Measurements from ENCODE around the gene WDR4. TPM values are rescaled to one million over a fixed set of nuclear protein-coding genes. Genes with fewer than 3 reads are reported as not detected.

Gene WDR4
- total RNA-seq, 1 donor: 12.8 TPM

- Histone ChIP-seq H3K27me3 (ENCODE audit: insufficient read depth, low read length) (no peaks in the 10 kb centered on the region), H3K4me1 (ENCODE audit: insufficient read depth, low read length) (no peaks in the 10 kb centered on the region), H3K9me3 (ENCODE audit: low read depth, low read length) (no peaks in the 10 kb centered on the region), H3K4me3 (ENCODE audit: low read length) (no peak overlapping the region)
Observed at GRCh38 chr21:42861848-42862400, 17.4 kb downstream of the WDR4 start.

- H3K4me1 ChIP-seq (ENCODE audit: insufficient read depth, low read length): no peaks in the 10 kb centered on the region
- H3K9me3 ChIP-seq (ENCODE audit: low read depth, low read length): no peaks in the 10 kb centered on the region
- no peaks in the 10 kb centered on the region for H3K27me3 ChIP-seq (ENCODE audit: insufficient read depth, low read length)
- H3K4me3 ChIP-seq (ENCODE audit: low read length): no peak overlapping the region
Observed at GRCh38 chr21:42861311-42861847, 18.0 kb downstream of the WDR4 start.

- Histone ChIP-seq H3K4me3 (ENCODE audit: low read length) (no peak overlapping the region), H3K27me3 (ENCODE audit: insufficient read depth, low read length) (no peaks in the 10 kb centered on the region), H3K4me1 (ENCODE audit: insufficient read depth, low read length) (no peaks in the 10 kb centered on the region), H3K9me3 (ENCODE audit: low read depth, low read length) (no peaks in the 10 kb centered on the region)
Observed at GRCh38 chr21:42860345-42860744, 19.0 kb downstream of the WDR4 start.

GRCh38 chr21:42859891-42860230 is 19.5 kb downstream of the WDR4 start:
- Histone ChIP-seq H3K27me3 (ENCODE audit: insufficient read depth, low read length) (no peaks in the 10 kb centered on the region), H3K9me3 (ENCODE audit: low read depth, low read length) (no peaks in the 10 kb centered on the region), H3K4me3 (ENCODE audit: low read length) (no peak overlapping the region), H3K4me1 (ENCODE audit: insufficient read depth, low read length) (no peaks in the 10 kb centered on the region)

GRCh38 chr21:42858957-42859890 is 20.1 kb downstream of the WDR4 start:
- Histone ChIP-seq H3K4me1 (ENCODE audit: insufficient read depth, low read length) (no peaks in the 10 kb centered on the region), H3K4me3 (ENCODE audit: low read length) (no peak overlapping the region), H3K9me3 (ENCODE audit: low read depth, low read length) (no peaks in the 10 kb centered on the region), H3K27me3 (ENCODE audit: insufficient read depth, low read length) (no peaks in the 10 kb centered on the region)

- no peaks in the 10 kb centered on the region for H3K9me3 ChIP-seq (ENCODE audit: low read depth, low read length)
- H3K27me3 ChIP-seq (ENCODE audit: insufficient read depth, low read length): no peaks in the 10 kb centered on the region
- no peak overlapping the region for H3K4me3 ChIP-seq (ENCODE audit: low read length)
- H3K4me1 ChIP-seq (ENCODE audit: insufficient read depth, low read length): no peaks in the 10 kb centered on the region
Observed at GRCh38 chr21:42858185-42858847, 21.0 kb downstream of the WDR4 start.

GRCh38 chr21:42857216-42857615 is 22.1 kb downstream of the WDR4 start:
- H3K9me3 ChIP-seq (ENCODE audit: low read depth, low read length): no peaks in the 10 kb centered on the region
- H3K4me3 ChIP-seq (ENCODE audit: low read length): no peak overlapping the region

GRCh38 chr21:42855937-42856335 is 23.4 kb downstream of the WDR4 start:
- Histone ChIP-seq H3K4me1 (ENCODE audit: insufficient read depth, low read length) (no peaks in the 10 kb centered on the region), H3K27me3 (ENCODE audit: insufficient read depth, low read length) (no peaks in the 10 kb centered on the region), H3K9me3 (ENCODE audit: low read depth, low read length) (no peaks in the 10 kb centered on the region), H3K4me3 (ENCODE audit: low read length) (no peak overlapping the region)

More at GRCh38 chr21:42857216-42857615, 22.1 kb downstream of the WDR4 start:
- H3K27me3 ChIP-seq (ENCODE audit: insufficient read depth, low read length): no peaks in the 10 kb centered on the region
- H3K4me1 ChIP-seq (ENCODE audit: insufficient read depth, low read length): no peaks in the 10 kb centered on the region

GRCh38 chr21:42855171-42855936 is 24.0 kb downstream of the WDR4 start:
- Histone ChIP-seq H3K9me3 (ENCODE audit: low read depth, low read length) (no peaks in the 10 kb centered on the region), H3K27me3 (ENCODE audit: insufficient read depth, low read length) (no peaks in the 10 kb centered on the region), H3K4me1 (ENCODE audit: insufficient read depth, low read length) (no peaks in the 10 kb centered on the region), H3K4me3 (ENCODE audit: low read length) (no peak overlapping the region)

GRCh38 chr21:42854246-42855010 is 24.9 kb downstream of the WDR4 start:
- H3K9me3 ChIP-seq (ENCODE audit: low read depth, low read length): no peaks in the 10 kb centered on the region
- H3K4me3 ChIP-seq (ENCODE audit: low read length): no peak overlapping the region
- no peaks in the 10 kb centered on the region for H3K4me1 ChIP-seq (ENCODE audit: insufficient read depth, low read length)
- H3K27me3 ChIP-seq (ENCODE audit: insufficient read depth, low read length): no peaks in the 10 kb centered on the region

- no peaks in the 10 kb centered on the region for H3K27me3 ChIP-seq (ENCODE audit: insufficient read depth, low read length)
- H3K9me3 ChIP-seq (ENCODE audit: low read depth, low read length): no peaks in the 10 kb centered on the region
- H3K4me1 ChIP-seq (ENCODE audit: insufficient read depth, low read length): no peaks in the 10 kb centered on the region
- no peak overlapping the region for H3K4me3 ChIP-seq (ENCODE audit: low read length)
Observed at GRCh38 chr21:42853621-42854020, 25.7 kb downstream of the WDR4 start.

- Histone ChIP-seq H3K4me1 (ENCODE audit: insufficient read depth, low read length) (no peaks in the 10 kb centered on the region), H3K9me3 (ENCODE audit: low read depth, low read length) (no peaks in the 10 kb centered on the region)
Observed at GRCh38 chr21:42852925-42853570, 26.3 kb downstream of the WDR4 start.

GRCh38 chr21:42851812-42852665 is 27.3 kb downstream of the WDR4 start:
- H3K27me3 ChIP-seq (ENCODE audit: insufficient read depth, low read length): no peaks in the 10 kb centered on the region
- no peaks in the 10 kb centered on the region for H3K9me3 ChIP-seq (ENCODE audit: low read depth, low read length)
- H3K4me3 ChIP-seq (ENCODE audit: low read length): no peak overlapping the region
- H3K4me1 ChIP-seq (ENCODE audit: insufficient read depth, low read length): no peaks in the 10 kb centered on the region

More at GRCh38 chr21:42852925-42853570, 26.3 kb downstream of the WDR4 start:
- H3K4me3 ChIP-seq (ENCODE audit: low read length): no peak overlapping the region
- no peaks in the 10 kb centered on the region for H3K27me3 ChIP-seq (ENCODE audit: insufficient read depth, low read length)
